ENCODE measurements around the gene OPHN1.

DNA sequence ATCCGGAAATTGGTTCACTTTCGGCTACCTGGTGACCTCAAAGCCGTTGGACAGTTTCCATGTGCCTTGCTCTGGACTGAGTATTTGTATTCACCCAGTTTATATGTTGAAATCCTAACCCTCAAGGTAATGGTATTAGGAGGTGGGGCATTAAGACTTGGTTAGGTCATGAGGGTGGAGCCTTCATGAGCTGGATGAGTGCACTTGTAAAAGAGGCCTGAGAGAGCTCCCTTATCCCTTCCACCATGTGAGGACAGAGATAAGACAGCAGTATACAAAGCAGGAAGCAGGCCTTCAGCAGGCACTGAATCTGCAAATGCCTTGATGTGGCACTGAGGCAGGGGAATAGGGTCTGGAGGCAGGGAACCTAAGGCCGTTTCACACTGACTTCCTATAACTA lies 5.3 kb upstream of the OPHN1 start:
- TF ChIP-seq, protein P1, sequence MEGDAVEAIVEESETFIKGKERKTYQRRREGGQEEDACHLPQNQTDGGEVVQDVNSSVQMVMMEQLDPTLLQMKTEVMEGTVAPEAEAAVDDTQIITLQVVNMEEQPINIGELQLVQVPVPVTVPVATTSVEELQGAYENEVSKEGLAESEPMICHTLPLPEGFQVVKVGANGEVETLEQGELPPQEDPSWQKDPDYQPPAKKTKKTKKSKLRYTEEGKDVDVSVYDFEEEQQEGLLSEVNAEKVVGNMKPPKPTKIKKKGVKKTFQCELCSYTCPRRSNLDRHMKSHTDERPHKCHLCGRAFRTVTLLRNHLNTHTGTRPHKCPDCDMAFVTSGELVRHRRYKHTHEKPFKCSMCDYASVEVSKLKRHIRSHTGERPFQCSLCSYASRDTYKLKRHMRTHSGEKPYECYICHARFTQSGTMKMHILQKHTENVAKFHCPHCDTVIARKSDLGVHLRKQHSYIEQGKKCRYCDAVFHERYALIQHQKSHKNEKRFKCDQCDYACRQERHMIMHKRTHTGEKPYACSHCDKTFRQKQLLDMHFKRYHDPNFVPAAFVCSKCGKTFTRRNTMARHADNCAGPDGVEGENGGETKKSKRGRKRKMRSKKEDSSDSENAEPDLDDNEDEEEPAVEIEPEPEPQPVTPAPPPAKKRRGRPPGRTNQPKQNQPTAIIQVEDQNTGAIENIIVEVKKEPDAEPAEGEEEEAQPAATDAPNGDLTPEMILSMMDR (conservative IDR thresholded peaks at IDR 0.05 in 1 of 2, IDR thresholded peaks at IDR 0.05 in 1 of 2; ENCODE audit: low read depth in 1 of 2, low read length in 2 of 2) = no peak
- TF ChIP-seq EZH2 (IDR thresholded peaks at IDR 0.05; ENCODE audit: low read length, missing control alignments) = no peak

All from fibroblast of lung (primary cell).